SK-N-SH treated with all-trans-retinoic acid at 6 μM for 48 hours (cell line): Measurements from ENCODE around the gene SMIM29.
"Not testable (repeated sequence)": the region's sequence is repeated elsewhere in the genome, so short reads cannot be mapped to it uniquely, and the experiment has no call there.

ENCODE experiments used
- OSR1 ChIP-seq: fragments of 250-450 bp; sonication (Bioruptor Pico); IDR thresholded peaks from 2 replicates; pipeline ENCODE4 v1.8.0; 2022; ENCODE audit warnings: moderate library complexity, mild to moderate bottlenecking, inconsistent platforms
- RARB ChIP-seq: fragments of 250-450 bp; sonication (Bioruptor Pico); IDR thresholded peaks from 2 replicates; pipeline ENCODE4 v1.8.0; 2021; ENCODE audit warnings: mild to moderate bottlenecking, moderate library complexity
- TCF4 ChIP-seq: fragments of 250-450 bp; sonication (Bioruptor Pico); IDR thresholded peaks from 2 replicates; pipeline ENCODE4 v1.8.0; 2021; ENCODE audit warnings: mild to moderate bottlenecking, moderate library complexity, borderline replicate concordance
- ZNF70 ChIP-seq: fragments of 450-650 bp; formaldehyde crosslinking; IDR thresholded peaks from 2 replicates; pipeline ENCODE4 v1.5.0; 2020; ENCODE audit warnings: mild to moderate bottlenecking, moderate library complexity
- ZNF8 ChIP-seq: fragments of 450-650 bp; formaldehyde crosslinking; IDR thresholded peaks from 2 replicates; pipeline ENCODE4 v1.5.0; 2020; ENCODE audit warnings: mild to moderate bottlenecking, moderate library complexity
- TF ChIP-seq, protein P1 (sequence below): fragments of 250-450 bp; sonication (Bioruptor Pico); IDR thresholded peaks from 2 replicates; pipeline ENCODE4 v1.8.0; 2020; ENCODE audit warnings: mild to moderate bottlenecking, moderate library complexity, borderline replicate concordance
- TF ChIP-seq, protein P2 (sequence below): fragments of 250-450 bp; sonication (Bioruptor Pico); IDR thresholded peaks from 2 replicates; pipeline ENCODE4 v1.5.1; 2020; ENCODE audit warnings: low read depth, mild to moderate bottlenecking, moderate library complexity

DNA sequence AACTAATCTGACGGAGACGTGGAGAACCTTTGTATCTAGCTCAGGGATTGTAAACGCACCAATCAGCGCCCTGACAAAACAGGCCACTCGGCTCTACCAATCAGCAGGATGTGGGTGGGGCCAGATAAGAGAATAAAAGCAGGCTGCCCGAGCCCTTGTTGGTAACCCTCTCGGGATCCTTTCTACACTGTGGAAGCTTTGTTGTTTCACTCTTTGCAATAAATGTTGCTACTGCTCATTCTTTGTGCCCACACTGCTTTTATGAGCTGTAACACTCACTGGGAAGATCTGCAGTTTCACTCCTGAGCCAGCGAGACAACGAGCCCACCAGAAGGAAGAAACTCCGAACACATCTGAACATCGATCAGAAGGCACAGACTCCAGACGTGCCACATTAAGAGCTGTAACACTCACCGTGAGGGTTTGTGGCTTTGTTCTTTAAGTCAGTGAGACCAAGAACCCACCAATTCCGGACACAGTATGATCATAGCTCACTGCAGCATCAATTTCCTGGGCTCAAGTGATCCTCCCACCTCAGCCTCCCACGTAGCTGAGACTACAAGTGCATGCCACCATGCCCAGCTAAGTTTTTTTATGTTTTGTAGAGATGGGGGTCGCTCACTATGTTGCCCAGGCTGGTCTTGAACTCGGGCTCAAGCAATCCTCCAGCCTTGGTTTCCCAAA, 21.0 kb upstream of the SMIM29 start:
- not testable (repeated sequence) for TF ChIP-seq ZNF8 (CRISPR knock-in tag); RARB; ZNF70 (CRISPR knock-in tag); OSR1 (CRISPR knock-in tag); TCF4 (CRISPR knock-in tag)
- TF ChIP-seq, protein P1, sequence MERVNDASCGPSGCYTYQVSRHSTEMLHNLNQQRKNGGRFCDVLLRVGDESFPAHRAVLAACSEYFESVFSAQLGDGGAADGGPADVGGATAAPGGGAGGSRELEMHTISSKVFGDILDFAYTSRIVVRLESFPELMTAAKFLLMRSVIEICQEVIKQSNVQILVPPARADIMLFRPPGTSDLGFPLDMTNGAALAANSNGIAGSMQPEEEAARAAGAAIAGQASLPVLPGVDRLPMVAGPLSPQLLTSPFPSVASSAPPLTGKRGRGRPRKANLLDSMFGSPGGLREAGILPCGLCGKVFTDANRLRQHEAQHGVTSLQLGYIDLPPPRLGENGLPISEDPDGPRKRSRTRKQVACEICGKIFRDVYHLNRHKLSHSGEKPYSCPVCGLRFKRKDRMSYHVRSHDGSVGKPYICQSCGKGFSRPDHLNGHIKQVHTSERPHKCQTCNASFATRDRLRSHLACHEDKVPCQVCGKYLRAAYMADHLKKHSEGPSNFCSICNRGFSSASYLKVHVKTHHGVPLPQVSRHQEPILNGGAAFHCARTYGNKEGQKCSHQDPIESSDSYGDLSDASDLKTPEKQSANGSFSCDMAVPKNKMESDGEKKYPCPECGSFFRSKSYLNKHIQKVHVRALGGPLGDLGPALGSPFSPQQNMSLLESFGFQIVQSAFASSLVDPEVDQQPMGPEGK (CRISPR knock-in tag), result not testable (repeated sequence)
- TF ChIP-seq, protein P2, sequence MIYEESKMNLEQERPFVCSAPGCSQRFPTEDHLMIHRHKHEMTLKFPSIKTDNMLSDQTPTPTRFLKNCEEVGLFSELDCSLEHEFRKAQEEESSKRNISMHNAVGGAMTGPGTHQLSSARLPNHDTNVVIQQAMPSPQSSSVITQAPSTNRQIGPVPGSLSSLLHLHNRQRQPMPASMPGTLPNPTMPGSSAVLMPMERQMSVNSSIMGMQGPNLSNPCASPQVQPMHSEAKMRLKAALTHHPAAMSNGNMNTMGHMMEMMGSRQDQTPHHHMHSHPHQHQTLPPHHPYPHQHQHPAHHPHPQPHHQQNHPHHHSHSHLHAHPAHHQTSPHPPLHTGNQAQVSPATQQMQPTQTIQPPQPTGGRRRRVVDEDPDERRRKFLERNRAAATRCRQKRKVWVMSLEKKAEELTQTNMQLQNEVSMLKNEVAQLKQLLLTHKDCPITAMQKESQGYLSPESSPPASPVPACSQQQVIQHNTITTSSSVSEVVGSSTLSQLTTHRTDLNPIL, result not testable (repeated sequence)
